Measurements from ENCODE around the gene DNLZ. TPM values are rescaled to one million over a fixed set of nuclear protein-coding genes. Genes with fewer than 3 reads are reported as not detected.

The DNLZ gene
- total RNA-seq, 3 donors from 2014 or later = 35.4 to 57.4 (median 40.0) TPM

- H3K4me1 ChIP-seq = peaks cover 9 to 14% of the 10 kb centered on the region in 2 donors
- H3K36me3 ChIP-seq = no peaks in the 10 kb centered on the region
- peak in 1 of 2 donors; percentile 74 for DNase-seq (ENCODE audit: low spot score in 2 of 2)
- intact Hi-C loops (cut with DNase I; ENCODE audit: low total_unique reads) = no loop called here
- peak overlapping the region; percentile 59 to 75 (median 67) for H3K4me3 ChIP-seq
- H3K27me3 ChIP-seq = no peaks in the 10 kb centered on the region
- no peak for TF ChIP-seq POLR2AphosphoS5 (IDR thresholded peaks at IDR 0.05)
- TF ChIP-seq CTCF (IDR thresholded peaks at IDR 0.05) = no peak
- no peak for TF ChIP-seq POLR2A (IDR thresholded peaks at IDR 0.05)
- H3K27ac ChIP-seq = peak overlapping the region; percentile 78 to 89
- no peaks in the 10 kb centered on the region for H3K9me3 ChIP-seq
Measured at GRCh38 chr9:136328011-136328621, 35.4 kb downstream of the DNLZ start.

- no peak for DNase-seq (ENCODE audit: low spot score in 2 of 2)
- no peaks in the 10 kb centered on the region for H3K36me3 ChIP-seq
- peaks cover 9 to 14% of the 10 kb centered on the region in 2 donors for H3K4me1 ChIP-seq
- peak within 1 kb of the TSS; percentile 78 to 89 for H3K27ac ChIP-seq
- intact Hi-C loops (cut with DNase I; ENCODE audit: low total_unique reads) = no loop called here
- no peaks in the 10 kb centered on the region for H3K27me3 ChIP-seq
- TF ChIP-seq CTCF (IDR thresholded peaks at IDR 0.05) = no peak
- no peak for TF ChIP-seq POLR2A (IDR thresholded peaks at IDR 0.05)
- peak in 1 of 3 donors; percentile 46 for TF ChIP-seq POLR2AphosphoS5 (IDR thresholded peaks at IDR 0.05)
- no peaks in the 10 kb centered on the region for H3K9me3 ChIP-seq
- H3K4me3 ChIP-seq = peak within 1 kb of the TSS; percentile 59 to 75 (median 67)
Measured at GRCh38 chr9:136327304-136327974, 36.1 kb downstream of the DNLZ start, which contains the start of gene GPSM1. GPSM1 (plus strand) TSS chr9:136327539; CDS start chr9:136327696, 157 bp downstream.

- no peak for TF ChIP-seq POLR2A (IDR thresholded peaks at IDR 0.05)
- no peak for TF ChIP-seq CTCF (IDR thresholded peaks at IDR 0.05)
- TF ChIP-seq POLR2AphosphoS5 (IDR thresholded peaks at IDR 0.05) = no peak
- peak overlapping the region; percentile 59 to 75 (median 67) for H3K4me3 ChIP-seq
- peak overlapping the region; percentile 78 to 89 for H3K27ac ChIP-seq
- intact Hi-C loops (cut with DNase I; ENCODE audit: low total_unique reads) = no loop called here
- peaks cover 9 to 14% of the 10 kb centered on the region in 2 donors for H3K4me1 ChIP-seq
- no peaks in the 10 kb centered on the region for H3K36me3 ChIP-seq
- no peak for DNase-seq (ENCODE audit: low spot score in 2 of 2)
- H3K9me3 ChIP-seq = no peaks in the 10 kb centered on the region
- no peaks in the 10 kb centered on the region for H3K27me3 ChIP-seq
Measured at GRCh38 chr9:136326761-136327303, 36.7 kb downstream of the DNLZ start.

GRCh38 chr9:136326061-136326760 lies 37.3 kb downstream of the DNLZ start:
- Histone ChIP-seq H3K4me3 (peak overlapping the region; percentile 59 to 75 (median 67)), H3K27me3 (no peaks in the 10 kb centered on the region), H3K27ac (peak overlapping the region; percentile 78 to 89), H3K9me3 (no peaks in the 10 kb centered on the region), H3K36me3 (no peaks in the 10 kb centered on the region), H3K4me1 (peaks cover 9 to 14% of the 10 kb centered on the region in 2 donors)
- intact Hi-C loops (cut with DNase I; ENCODE audit: low total_unique reads) = no loop called here
- no peak for TF ChIP-seq POLR2A (IDR thresholded peaks at IDR 0.05)
- TF ChIP-seq POLR2AphosphoS5 (IDR thresholded peaks at IDR 0.05) = no peak
- no peak for TF ChIP-seq CTCF (IDR thresholded peaks at IDR 0.05)
- DNase-seq (ENCODE audit: low spot score in 2 of 2) = no peak
